ENCODE measurements around the gene CD3D. TPM values are rescaled to one million over a fixed set of nuclear protein-coding genes. Genes with fewer than 3 reads are reported as not detected.

CD3D gene
- not detected in 2 replicates for total RNA-seq (2014; rRNA removed; shearing (Covaris generic); ENCODE audit: low replicate concordance)

DNA sequence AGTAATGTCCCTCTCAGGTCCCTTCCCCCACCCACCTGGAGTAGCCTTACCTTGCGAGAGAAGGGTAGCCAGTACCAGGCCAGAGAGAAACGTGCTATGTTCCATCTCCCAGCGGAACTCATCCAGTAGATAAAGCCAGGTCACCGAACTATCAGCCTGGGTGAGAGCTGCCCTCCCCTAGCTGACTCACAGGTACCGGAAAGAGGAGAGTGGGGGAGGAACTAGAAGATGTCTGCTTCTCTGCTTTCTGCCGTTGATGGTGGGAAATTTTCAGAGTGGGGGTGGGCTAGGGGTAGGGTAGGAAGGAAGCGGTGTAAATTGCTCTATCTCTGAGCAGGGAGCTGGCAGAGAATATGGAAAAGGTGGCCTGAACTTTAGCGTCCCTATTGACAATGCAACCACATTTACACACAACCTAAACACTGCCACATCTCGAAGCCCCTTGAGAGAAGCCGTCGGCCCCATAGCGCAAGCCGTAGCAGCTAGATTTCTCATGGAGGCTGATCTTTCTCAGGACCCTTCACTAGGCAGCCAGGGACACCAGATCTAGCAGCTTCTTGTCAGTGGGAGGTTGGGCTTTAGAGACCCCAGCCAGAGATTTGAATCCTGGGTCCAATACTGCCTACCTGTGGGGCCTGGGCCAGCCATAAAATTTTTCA, at the start of gene CD3D:
TSS of gene CD3D (minus strand) at position 203 of the 659 bp plus-strand sequence. CDS start at position 105, 98 bp downstream.
- H3K27me3 ChIP-seq, result peaks cover 2% of the 10 kb centered on the region; the same call in 1 of the 2 replicates
- H3K36me3 ChIP-seq, result no peaks in the 10 kb centered on the region
- H3K9me3 ChIP-seq, result no peaks in the 10 kb centered on the region
- no peak within 1 kb of the TSS for H3K4me3 ChIP-seq
- no peak for DNase-seq

DNA sequence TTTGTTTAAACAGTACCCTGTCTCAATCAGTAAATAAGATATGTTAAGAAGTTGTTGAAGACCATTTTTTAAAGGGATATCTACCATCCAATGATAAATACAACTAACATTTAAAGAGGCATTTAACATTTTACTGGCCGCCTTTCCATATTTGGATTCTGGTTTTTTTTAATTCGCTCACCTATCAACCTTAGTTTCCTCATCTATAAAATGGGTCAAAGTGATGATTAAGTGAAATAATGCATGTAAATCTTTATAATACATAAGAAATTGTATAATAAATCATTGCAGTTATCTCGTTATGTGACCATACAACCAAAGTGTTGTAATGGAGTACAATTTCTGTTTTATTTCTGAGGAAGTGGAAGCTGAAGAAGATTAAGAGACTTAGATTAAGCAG, 41.2 kb upstream of the CD3D start:
- Histone ChIP-seq H3K27me3 (no peaks in the 10 kb centered on the region), H3K36me3 (peaks cover 80% of the 10 kb centered on the region), H3K4me3 (no peak overlapping the region), H3K9me3 (no peaks in the 10 kb centered on the region)
- no peak for DNase-seq

DNA sequence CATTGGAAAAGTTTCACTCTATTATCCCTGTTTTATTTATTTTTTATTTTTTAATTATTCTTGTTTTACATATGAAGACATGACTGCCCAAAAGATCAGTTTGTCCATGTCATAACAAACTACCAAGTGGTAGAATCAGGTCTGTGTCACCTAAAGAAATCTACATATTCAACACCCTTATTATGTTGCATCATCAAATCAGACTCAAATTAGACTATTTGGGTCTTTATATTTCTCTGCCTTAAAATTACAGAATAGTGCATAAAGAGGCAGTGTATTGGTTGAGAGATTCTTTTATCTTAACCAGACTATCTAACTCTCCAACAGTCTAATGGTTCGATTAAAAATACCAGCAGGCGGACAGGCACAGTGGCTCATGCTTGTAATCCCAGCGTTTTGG, 40.4 kb upstream of the CD3D start:
- no peaks in the 10 kb centered on the region for H3K9me3 ChIP-seq
- no peaks in the 10 kb centered on the region for H3K27me3 ChIP-seq
- H3K36me3 ChIP-seq, result peaks cover 83% of the 10 kb centered on the region
- DNase-seq, result no peak
- H3K4me3 ChIP-seq, result no peak overlapping the region

DNA sequence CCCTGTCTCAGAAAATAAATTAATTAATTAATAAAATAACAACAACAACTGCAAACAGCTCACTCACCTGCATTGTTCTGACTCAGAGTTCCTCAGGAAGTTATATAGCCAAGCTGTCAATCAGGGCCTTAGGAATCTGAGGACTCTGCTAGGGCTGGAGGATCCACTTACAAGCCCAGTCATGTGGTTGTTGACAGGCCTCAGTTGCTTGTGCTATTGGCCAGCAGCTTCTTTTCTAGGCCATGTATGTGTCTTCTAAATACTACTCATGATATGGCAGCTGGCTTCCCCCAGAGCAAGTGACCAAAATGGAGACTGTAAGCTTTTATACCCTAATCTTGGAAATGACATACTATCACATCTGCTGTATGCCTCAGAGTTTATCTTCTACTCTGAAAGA, 38.1 kb upstream of the CD3D start:
- no peak overlapping the region for H3K4me3 ChIP-seq
- peaks cover 76% of the 10 kb centered on the region for H3K36me3 ChIP-seq
- H3K9me3 ChIP-seq, result no peaks in the 10 kb centered on the region
- no peak for DNase-seq
- H3K27me3 ChIP-seq, result no peaks in the 10 kb centered on the region

DNA sequence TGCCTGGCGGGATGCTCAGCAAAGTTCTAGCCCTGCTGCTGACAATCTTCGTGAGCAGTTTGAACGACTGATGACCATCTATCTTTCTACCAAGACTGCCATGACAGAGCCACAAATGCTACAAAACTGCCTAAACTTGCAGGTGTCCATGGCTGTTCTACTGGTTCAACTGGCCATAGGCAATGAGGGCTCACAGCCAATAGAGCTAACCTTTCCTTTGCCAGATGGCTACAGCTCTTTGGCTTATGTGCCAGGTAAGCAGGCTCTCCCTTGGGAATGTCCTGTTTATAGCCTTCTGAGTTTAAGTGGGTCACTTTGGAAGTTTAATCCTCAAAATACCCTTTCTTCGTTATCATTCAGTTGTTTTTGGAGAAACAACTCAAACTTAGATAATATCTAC, 37.0 kb upstream of the CD3D start:
- Histone ChIP-seq H3K27me3 (no peaks in the 10 kb centered on the region), H3K36me3 (peaks cover 73% of the 10 kb centered on the region), H3K9me3 (no peaks in the 10 kb centered on the region), H3K4me3 (no peak overlapping the region)
- no peak for DNase-seq

DNA sequence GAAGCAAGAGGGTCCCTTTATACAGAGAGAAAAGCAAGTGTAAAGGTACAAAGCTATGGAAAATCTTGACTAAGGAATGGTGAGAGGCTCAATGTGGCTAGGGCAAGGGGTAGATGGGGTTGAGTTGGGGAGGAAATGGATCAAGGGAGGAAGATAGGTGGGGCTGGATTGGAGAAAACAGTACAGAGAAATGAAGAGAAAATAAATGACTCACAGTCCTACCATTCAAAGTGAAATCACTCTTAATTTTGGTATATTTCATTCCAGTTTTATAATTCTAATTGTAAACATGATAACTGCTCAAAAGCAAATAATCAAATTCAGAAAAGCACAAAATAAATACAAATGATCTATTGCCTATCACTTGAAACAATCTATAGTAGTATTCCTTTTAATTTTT, 33.5 kb upstream of the CD3D start:
- DNase-seq, result no peak
- no peaks in the 10 kb centered on the region for H3K27me3 ChIP-seq
- peaks cover 75% of the 10 kb centered on the region for H3K36me3 ChIP-seq
- no peak overlapping the region for H3K4me3 ChIP-seq
- H3K9me3 ChIP-seq, result no peaks in the 10 kb centered on the region

DNA sequence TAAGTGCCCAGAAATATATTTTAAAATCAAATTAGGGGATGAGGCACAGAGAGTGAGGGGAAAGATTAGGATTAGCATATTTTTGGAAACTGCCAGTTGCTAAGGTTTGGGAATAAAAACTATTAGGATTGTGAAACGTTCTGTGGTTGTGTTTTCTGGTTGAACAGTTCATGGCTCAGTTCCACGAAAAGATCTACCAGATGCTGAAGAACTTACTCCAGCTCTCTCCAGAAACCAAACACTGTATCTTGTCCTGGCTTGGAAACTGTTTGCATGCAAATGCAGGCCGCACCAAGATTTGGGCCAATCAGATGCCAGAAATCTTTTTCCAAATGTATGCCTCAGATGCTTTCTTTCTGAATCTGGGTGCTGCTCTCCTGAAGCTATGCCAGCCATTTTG, 32.2 kb upstream of the CD3D start:
- no peak for DNase-seq
- Histone ChIP-seq H3K9me3 (no peaks in the 10 kb centered on the region), H3K36me3 (peaks cover 73% of the 10 kb centered on the region), H3K27me3 (no peaks in the 10 kb centered on the region), H3K4me3 (no peak overlapping the region)

DNA sequence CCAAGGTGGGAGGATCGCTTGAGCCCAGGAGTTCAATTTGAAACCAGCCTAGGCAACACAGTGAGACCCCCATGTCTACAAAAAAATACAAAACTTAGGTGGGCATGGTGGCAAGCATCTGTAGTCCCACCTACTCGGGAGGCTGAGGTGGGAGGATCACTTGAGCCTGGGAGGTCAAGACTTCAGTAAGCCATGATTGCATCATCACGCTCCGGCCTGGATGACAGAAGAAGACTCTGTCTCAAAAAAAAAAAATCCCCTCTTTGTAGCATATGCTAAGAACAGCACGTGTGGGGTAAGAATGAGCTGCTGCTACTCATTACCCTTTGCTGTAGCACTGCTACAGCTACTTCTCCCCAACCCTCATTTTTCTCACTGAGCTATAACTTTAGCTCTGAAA, 31.4 kb upstream of the CD3D start:
- Histone ChIP-seq H3K9me3 (no peaks in the 10 kb centered on the region), H3K36me3 (peaks cover 73% of the 10 kb centered on the region), H3K27me3 (no peaks in the 10 kb centered on the region), H3K4me3 (no peak overlapping the region)
- no peak for DNase-seq

DNA sequence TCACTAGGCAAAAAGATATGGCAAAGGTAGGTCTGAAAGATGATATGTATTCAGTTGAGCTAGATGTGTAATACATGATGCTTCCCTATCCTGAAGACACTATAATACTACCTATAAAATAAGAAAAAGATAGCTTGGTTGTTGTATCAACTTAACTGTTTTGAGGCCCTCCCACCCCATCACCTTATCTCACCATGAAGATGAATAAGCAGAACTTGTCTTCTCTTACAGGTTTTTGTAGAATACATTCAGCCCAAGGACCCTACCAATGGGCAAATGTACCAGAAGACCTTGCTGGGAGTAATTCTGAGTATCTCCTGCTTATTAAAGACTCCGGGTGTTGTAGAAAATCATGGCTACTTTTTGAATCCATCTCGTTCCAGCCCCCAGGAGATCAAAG, 30.8 kb upstream of the CD3D start:
- Histone ChIP-seq H3K9me3 (no peaks in the 10 kb centered on the region), H3K27me3 (no peaks in the 10 kb centered on the region), H3K4me3 (no peak overlapping the region), H3K36me3 (peaks cover 73% of the 10 kb centered on the region)
- DNase-seq, result no peak

DNA sequence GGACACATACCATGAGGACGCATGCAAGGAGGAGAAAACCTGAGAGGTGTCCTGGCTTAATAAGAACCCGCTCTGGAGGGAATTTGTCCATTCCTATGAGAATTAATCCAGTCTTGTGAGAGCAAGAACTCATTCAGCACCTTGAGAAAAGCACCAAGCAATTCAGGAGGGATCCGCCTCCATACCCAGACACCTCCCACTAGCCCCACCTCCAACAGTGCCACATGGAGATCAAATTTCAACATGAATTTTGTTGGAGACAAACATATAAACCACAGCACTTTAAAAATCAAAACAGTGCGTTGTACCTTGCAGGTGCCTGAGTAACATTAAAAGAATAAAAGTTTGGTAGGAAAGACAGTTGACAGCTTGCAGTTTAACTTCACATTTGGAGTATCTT, 28.3 kb upstream of the CD3D start:
- no peaks in the 10 kb centered on the region for H3K9me3 ChIP-seq
- no peak overlapping the region for H3K4me3 ChIP-seq
- no peaks in the 10 kb centered on the region for H3K27me3 ChIP-seq
- no peak for DNase-seq
- H3K36me3 ChIP-seq, result peaks cover 63% of the 10 kb centered on the region

DNA sequence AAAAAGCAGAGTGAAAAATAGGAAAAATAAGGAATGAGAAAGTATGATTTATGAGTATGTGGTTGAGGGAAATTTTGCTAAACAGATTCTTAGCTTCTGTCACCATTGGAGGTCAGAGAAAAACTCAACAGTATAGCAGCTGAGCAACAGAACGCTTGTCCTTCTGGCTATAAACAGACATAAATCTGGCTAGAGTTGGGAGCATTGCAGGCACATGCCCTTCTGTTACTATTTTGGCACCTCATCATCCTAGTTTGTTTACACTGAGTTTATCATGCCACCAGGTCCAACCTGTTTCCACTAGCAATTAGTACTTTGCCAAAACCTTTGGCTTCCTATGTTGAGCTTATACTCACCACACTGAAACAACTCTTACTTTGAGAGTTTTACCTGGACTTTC, 23.8 kb upstream of the CD3D start:
- no peaks in the 10 kb centered on the region for H3K27me3 ChIP-seq
- no peak for DNase-seq
- no peak overlapping the region for H3K4me3 ChIP-seq
- H3K36me3 ChIP-seq, result peaks cover 46% of the 10 kb centered on the region
- no peaks in the 10 kb centered on the region for H3K9me3 ChIP-seq

DNA sequence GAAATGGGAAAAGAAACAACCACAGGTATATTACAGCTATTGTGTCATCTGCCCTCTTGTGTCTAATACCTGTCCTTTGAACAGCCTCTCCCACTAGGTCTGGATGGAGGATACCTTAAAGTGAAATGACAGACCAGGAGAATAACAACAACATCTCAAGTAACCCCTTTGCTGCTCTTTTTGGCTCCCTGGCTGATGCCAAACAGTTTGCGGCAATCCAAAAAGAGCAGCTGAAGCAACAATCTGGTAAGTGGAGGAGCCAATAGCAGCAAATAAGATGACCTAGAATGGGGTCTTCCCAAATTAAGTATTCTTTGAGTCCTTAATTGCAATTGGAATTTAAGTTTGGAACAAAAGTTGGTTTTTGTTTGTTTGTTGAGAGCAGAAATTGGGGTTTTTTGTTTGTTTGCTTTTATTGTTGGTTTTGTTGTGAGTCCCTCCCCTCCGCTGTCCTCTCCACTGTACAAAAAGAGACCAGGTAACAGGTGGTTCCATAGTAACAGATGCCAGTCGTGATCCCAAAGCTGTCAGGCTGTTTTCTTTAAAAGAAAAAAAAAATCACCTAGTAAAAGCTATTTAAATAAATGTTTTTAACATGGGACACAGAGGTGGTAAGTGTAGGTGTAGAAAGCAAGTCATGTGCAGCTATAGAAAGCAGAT, 22.6 kb upstream of the CD3D start:
- H3K36me3 ChIP-seq, result peaks cover 37% of the 10 kb centered on the region
- H3K27me3 ChIP-seq, result no peaks in the 10 kb centered on the region
- no peak overlapping the region for H3K4me3 ChIP-seq
- no peaks in the 10 kb centered on the region for H3K9me3 ChIP-seq
- DNase-seq, result no peak

DNA sequence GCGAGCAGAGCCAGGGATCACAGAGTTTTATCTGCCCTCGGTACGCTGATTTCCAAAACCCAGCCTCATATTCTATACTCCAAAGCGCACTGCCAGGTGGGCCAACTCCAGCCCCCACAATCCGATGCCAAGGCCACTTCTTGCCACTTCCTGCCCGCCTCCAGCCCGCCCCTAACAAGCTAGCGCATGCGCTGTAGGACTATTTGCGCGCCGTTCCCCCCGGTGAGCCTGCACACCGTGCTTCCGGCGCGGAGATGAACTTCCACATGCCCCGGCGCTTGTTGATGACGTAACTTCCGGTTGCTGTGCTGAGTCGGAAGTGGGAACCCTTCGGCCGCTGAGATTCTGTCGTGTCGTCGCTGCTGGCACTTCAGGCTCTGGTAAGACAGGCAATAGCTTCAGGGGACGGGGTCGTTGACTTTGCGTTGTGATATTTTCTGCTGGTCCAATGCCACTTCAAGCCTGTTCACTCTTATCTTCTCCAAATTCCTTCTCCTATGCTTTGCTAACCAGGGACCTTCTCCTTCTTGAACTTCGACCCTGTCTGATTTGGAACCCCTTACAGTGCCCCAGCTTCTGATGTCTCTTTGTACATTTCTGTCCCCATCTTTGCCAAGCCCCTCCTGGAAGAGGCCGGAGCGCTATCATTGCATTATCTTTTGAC, 16.9 kb upstream of the CD3D start, which contains the start of gene UBE4A:
TSS of gene UBE4A (plus strand) at position 306 of the 664 bp plus-strand sequence. CDS start 5,481 bp downstream, outside the sequence.
- DNase-seq, result peak; percentile 92

DNA sequence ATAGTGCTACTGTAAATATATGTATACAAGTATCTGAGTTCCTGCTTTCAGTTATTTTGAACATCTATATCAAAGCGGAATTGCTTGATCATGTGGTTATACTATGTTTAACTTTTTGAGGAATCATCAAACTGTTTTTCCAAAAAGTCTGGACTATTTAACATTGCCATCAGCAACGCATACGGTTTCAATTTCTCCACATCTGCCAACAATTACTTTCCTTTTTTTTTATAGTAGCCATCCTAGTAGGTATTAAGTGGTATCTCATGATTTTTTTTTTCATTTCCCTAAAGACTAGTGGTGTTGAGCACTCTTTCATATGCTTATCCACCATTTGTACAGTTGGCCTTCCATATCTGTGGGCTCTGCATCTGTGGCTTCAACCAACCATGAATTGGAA, 15.6 kb upstream of the CD3D start:
- Histone ChIP-seq H3K9me3 (no peaks in the 10 kb centered on the region), H3K4me3 (no peak overlapping the region), H3K27me3 (no peaks in the 10 kb centered on the region), H3K36me3 (peaks cover 3% of the 10 kb centered on the region; the same call in 1 of the 2 replicates)
- no peak for DNase-seq

More for the DNA sequence above, 16.9 kb upstream of the CD3D start, which contains the start of gene UBE4A:
- Histone ChIP-seq H3K9me3 (no peaks in the 10 kb centered on the region), H3K27me3 (no peaks in the 10 kb centered on the region), H3K4me3 (peak within 1 kb of the TSS; percentile 67), H3K36me3 (peaks cover 4% of the 10 kb centered on the region; the same call in 1 of the 2 replicates)

DNA sequence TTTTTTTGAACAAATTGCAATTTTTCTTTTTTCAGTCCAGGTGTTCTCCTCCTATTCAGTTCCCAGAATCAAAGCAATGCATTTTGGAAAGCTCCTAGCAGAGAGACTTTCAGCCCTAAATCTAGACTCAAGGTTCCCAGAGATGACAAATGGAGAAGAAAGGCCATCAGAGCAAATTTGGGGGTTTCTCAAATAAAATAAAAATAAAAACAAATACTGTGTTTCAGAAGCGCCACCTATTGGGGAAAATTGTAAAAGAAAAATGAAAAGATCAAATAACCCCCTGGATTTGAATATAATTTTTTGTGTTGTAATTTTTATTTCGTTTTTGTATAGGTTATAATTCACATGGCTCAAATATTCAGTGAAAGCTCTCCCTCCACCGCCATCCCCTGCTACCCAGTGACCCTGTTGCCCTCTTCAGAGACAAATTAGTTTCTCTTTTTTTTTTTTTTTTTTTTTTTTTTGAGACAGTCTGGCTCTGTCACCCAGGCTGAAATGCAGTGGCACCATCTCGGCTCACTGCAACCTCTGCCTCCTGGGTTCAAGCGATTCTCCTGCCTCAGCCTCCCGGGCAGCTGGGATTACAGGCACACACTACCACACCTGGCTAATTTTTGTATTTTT, 10.7 kb upstream of the CD3D start:
- Histone ChIP-seq H3K36me3 (no peaks in the 10 kb centered on the region), H3K27me3 (peaks cover 27% of the 10 kb centered on the region), H3K9me3 (no peaks in the 10 kb centered on the region), H3K4me3 (no peak overlapping the region)
- DNase-seq, result no peak

DNA sequence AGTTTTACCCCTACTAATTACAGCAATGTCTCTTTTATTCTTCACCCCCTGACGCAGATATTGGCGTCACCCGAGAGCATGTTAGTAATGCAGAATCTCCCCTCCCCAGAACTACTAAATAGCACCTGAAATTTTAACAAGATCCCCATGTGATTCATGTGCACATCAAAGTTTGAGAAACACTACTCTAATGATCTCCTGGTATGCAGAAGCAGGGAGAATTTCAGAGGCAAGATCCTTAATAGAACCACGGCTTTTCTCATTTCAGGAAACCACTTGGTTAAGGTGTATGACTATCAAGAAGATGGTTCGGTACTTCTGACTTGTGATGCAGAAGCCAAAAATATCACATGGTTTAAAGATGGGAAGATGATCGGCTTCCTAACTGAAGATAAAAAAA, 7.0 kb upstream of the CD3D start:
- H3K27me3 ChIP-seq, result peaks cover 32% of the 10 kb centered on the region
- H3K36me3 ChIP-seq, result no peaks in the 10 kb centered on the region
- no peaks in the 10 kb centered on the region for H3K9me3 ChIP-seq
- no peak for DNase-seq
- no peak overlapping the region for H3K4me3 ChIP-seq

DNA sequence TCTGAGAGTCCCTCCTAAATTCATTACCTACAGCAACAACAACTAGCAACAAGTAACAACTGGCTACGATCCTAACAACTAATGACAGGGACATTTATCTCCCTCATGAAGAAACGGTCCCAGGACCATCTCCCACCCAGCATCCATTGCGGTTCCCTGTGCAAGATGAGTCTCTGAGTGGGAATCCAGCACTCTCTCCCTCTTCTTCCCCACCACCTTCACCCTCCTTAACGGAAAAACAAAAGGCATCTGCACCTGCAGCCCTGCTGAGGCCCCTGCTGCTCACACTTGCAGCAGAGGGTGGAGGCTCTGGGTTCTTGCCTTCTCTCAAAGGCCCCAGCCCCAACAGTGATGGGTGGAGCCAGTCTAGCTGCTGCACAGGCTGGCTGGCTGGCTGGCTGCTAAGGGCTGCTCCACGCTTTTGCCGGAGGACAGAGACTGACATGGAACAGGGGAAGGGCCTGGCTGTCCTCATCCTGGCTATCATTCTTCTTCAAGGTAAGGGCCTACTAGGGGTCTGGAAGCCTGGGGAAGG, 1.5 kb upstream of the CD3D start, which contains the start of gene CD3G:
TSS of gene CD3G (plus strand) at position 364 of the 535 bp plus-strand sequence. CDS start at position 444, 80 bp downstream.
- DNase-seq, result no peak
- Histone ChIP-seq H3K9me3 (no peaks in the 10 kb centered on the region), H3K36me3 (no peaks in the 10 kb centered on the region), H3K27me3 (peaks cover 14% of the 10 kb centered on the region), H3K4me3 (no peak within 1 kb of the TSS)
